HEK293 (cell line): ENCODE results near the gene TFDP3.

Source experiments
- CTCF ChIA-PET: fragments of 350-600 bp; formaldehyde crosslinking; extraction: SDS; loops from one replicate; lab custom pipeline; 2021; ENCODE audit warnings: antibody characterized with exemption; lab: Yijun Ruan, JAX
- POLR2A ChIA-PET: fragments of 300-600 bp; formaldehyde crosslinking; extraction: SDS; loops from one replicate; lab custom pipeline; 2020; ENCODE audit warnings: antibody characterized with exemption, inconsistent platforms; lab: Yijun Ruan, JAX
- H3K27ac ChIP-seq: fragments of 200-500 bp; sonication (Bioruptor generic); 2 replicates; pipeline ENCODE4 v1.5.1; 2014; ENCODE audit warnings: low read depth, low read length, control low read depth, inconsistent platforms; ENCODE audit errors: extremely low read depth
- H3K36me3 ChIP-seq, 2 experiments: fragments of 200-500 bp in 1 of 2; sonication (Bioruptor generic) in 1 of 2; 1 replicate in 1 of 2; 2 replicates in 1 of 2; pipeline ENCODE4 v1.5.1; 2014 to 2017; ENCODE audit warnings: inconsistent platforms in 2 of 2, low read length in 2 of 2; ENCODE audit not compliant: control insufficient read depth in 2 of 2, insufficient read depth in 1 of 2
- H3K4me1 ChIP-seq: fragments of 200-500 bp; sonication (Bioruptor generic); 2 replicates; pipeline ENCODE4 v1.5.1; 2014; ENCODE audit warnings: mild to moderate bottlenecking, low read length, inconsistent platforms; ENCODE audit not compliant: control insufficient read depth, insufficient read depth
- H3K4me3 ChIP-seq: 2 replicates; pipeline ENCODE4 v1.5.1; 2011; ENCODE audit warnings: low read depth, mild to moderate bottlenecking, control low read depth, low read length, moderate library complexity
- H3K9me3 ChIP-seq: fragments of 200-500 bp; sonication (Bioruptor generic); 2 replicates; pipeline ENCODE4 v1.5.1; 2014; ENCODE audit warnings: low read depth, low read length, inconsistent platforms; ENCODE audit not compliant: control insufficient read depth, insufficient read depth
- BCL11A ChIP-seq: fragments of 450-650 bp; formaldehyde crosslinking; IDR thresholded peaks from 2 replicates; pipeline ENCODE4 v1.5.1; 2016; ENCODE audit warnings: low read depth, missing biosample characterization, missing genetic modification characterization
- EGR2 ChIP-seq: fragments of 450-650 bp; formaldehyde crosslinking; IDR thresholded peaks from 2 replicates; pipeline ENCODE4 v1.5.1; 2016; ENCODE audit warnings: low read depth, missing biosample characterization, missing genetic modification characterization
- REPIN1 ChIP-seq: fragments of 450-650 bp; formaldehyde crosslinking; IDR thresholded peaks from 2 replicates; pipeline ENCODE4 v1.5.1; 2017; ENCODE audit warnings: missing biosample characterization, missing genetic modification characterization, low read depth
- SCRT2 ChIP-seq: fragments of 450-650 bp; formaldehyde crosslinking; IDR thresholded peaks from 2 replicates; pipeline ENCODE4 v1.5.1; 2016; ENCODE audit warnings: missing biosample characterization, missing genetic modification characterization
- SP3 ChIP-seq: fragments of 450-650 bp; formaldehyde crosslinking; IDR thresholded peaks from 2 replicates; pipeline ENCODE4 v1.5.1; 2016; ENCODE audit warnings: missing biosample characterization, missing genetic modification characterization
- SP7 ChIP-seq: fragments of 450-650 bp; formaldehyde crosslinking; IDR thresholded peaks from 2 replicates; pipeline ENCODE4 v1.5.1; 2016; ENCODE audit warnings: missing biosample characterization, missing genetic modification characterization
- YY1 ChIP-seq: fragments of 450-650 bp; formaldehyde crosslinking; IDR thresholded peaks from 2 replicates; pipeline ENCODE4 v1.5.1; 2018; ENCODE audit warnings: missing biosample characterization, missing genetic modification characterization
- ZBTB10 ChIP-seq: fragments of 450-650 bp; formaldehyde crosslinking; IDR thresholded peaks from 2 replicates; pipeline ENCODE4 v1.5.1; 2016; ENCODE audit warnings: missing biosample characterization, missing genetic modification characterization
- ZBTB7A ChIP-seq: fragments of 450-650 bp; formaldehyde crosslinking; IDR thresholded peaks from 2 replicates; pipeline ENCODE4 v1.5.1; 2016; ENCODE audit warnings: low read depth, missing biosample characterization, missing genetic modification characterization
- ZBTB8A ChIP-seq: fragments of 450-650 bp; formaldehyde crosslinking; IDR thresholded peaks from 2 replicates; pipeline ENCODE4 v1.5.1; 2016; ENCODE audit warnings: missing biosample characterization, missing genetic modification characterization
- ZFHX2 ChIP-seq: fragments of 450-650 bp; formaldehyde crosslinking; conservative IDR thresholded peaks from 2 replicates; pipeline ENCODE4 v1.5.1; 2016; ENCODE audit warnings: missing biosample characterization, missing genetic modification characterization
- ZFP3 ChIP-seq: fragments of 450-650 bp; formaldehyde crosslinking; IDR thresholded peaks from 2 replicates; pipeline ENCODE4 v1.5.1; 2016; ENCODE audit warnings: low read depth, missing biosample characterization, missing genetic modification characterization
- ZFP41 ChIP-seq: fragments of 450-650 bp; formaldehyde crosslinking; IDR thresholded peaks from 2 replicates; pipeline ENCODE4 v1.5.1; 2016; ENCODE audit warnings: missing biosample characterization, missing genetic modification characterization, borderline replicate concordance
- ZFP69B ChIP-seq: fragments of 450-650 bp; formaldehyde crosslinking; IDR thresholded peaks from 2 replicates; pipeline ENCODE4 v1.5.1; 2016; ENCODE audit warnings: missing biosample characterization, missing genetic modification characterization
- ZNF16 ChIP-seq: fragments of 450-650 bp; formaldehyde crosslinking; IDR thresholded peaks from 2 replicates; pipeline ENCODE4 v1.5.1; 2016; ENCODE audit warnings: low read depth, missing biosample characterization, missing genetic modification characterization
- ZNF174 ChIP-seq: fragments of 450-650 bp; formaldehyde crosslinking; IDR thresholded peaks from 2 replicates; pipeline ENCODE4 v1.5.0; 2017; ENCODE audit warnings: missing biosample characterization, mild to moderate bottlenecking, missing genetic modification characterization
- ZNF2 ChIP-seq: fragments of 450-650 bp; formaldehyde crosslinking; IDR thresholded peaks from 2 replicates; pipeline ENCODE4 v1.5.1; 2016; ENCODE audit warnings: missing biosample characterization, missing genetic modification characterization
- ZNF248 ChIP-seq: fragments of 450-650 bp; formaldehyde crosslinking; IDR thresholded peaks from 2 replicates; pipeline ENCODE4 v1.5.1; 2017; ENCODE audit warnings: missing biosample characterization, missing genetic modification characterization
- ZNF292 ChIP-seq: fragments of 450-650 bp; formaldehyde crosslinking; IDR thresholded peaks from 2 replicates; pipeline ENCODE4 v1.5.1; 2016; ENCODE audit warnings: low read depth, missing biosample characterization, missing genetic modification characterization, borderline replicate concordance
- ZNF391 ChIP-seq: fragments of 450-650 bp; formaldehyde crosslinking; IDR thresholded peaks from 2 replicates; pipeline ENCODE4 v1.5.1; 2016; ENCODE audit warnings: low read depth, missing biosample characterization, missing genetic modification characterization, borderline replicate concordance
- ZNF488 ChIP-seq: fragments of 450-650 bp; formaldehyde crosslinking; IDR thresholded peaks from 2 replicates; pipeline ENCODE4 v1.5.1; 2016; ENCODE audit warnings: missing biosample characterization, missing genetic modification characterization
- ZNF513 ChIP-seq: fragments of 450-650 bp; IDR thresholded peaks from 2 replicates; pipeline ENCODE4 v1.5.1; 2018; ENCODE audit warnings: missing biosample characterization, missing genetic modification characterization
- ZNF544 ChIP-seq: fragments of 450-650 bp; formaldehyde crosslinking; IDR thresholded peaks from 2 replicates; pipeline ENCODE4 v1.5.0; 2017; ENCODE audit warnings: missing biosample characterization, missing genetic modification characterization
- ZNF558 ChIP-seq: fragments of 450-650 bp; formaldehyde crosslinking; IDR thresholded peaks from 2 replicates; pipeline ENCODE4 v1.5.1; 2016; ENCODE audit warnings: missing biosample characterization, missing genetic modification characterization
- ZNF639 ChIP-seq: fragments of 450-650 bp; formaldehyde crosslinking; IDR thresholded peaks from 2 replicates; pipeline ENCODE4 v1.5.1; 2016; ENCODE audit warnings: missing biosample characterization, missing genetic modification characterization
- ZNF670 ChIP-seq: fragments of 450-650 bp; formaldehyde crosslinking; IDR thresholded peaks from 2 replicates; pipeline ENCODE4 v1.5.1; 2016; ENCODE audit warnings: missing biosample characterization, missing genetic modification characterization, low read depth
- ZNF704 ChIP-seq: fragments of 450-650 bp; formaldehyde crosslinking; IDR thresholded peaks from 2 replicates; pipeline ENCODE4 v1.5.1; 2016; ENCODE audit warnings: missing biosample characterization, missing genetic modification characterization
- ZNF843 ChIP-seq: fragments of 450-650 bp; formaldehyde crosslinking; IDR thresholded peaks from 2 replicates; pipeline ENCODE4 v1.5.1; 2016; ENCODE audit warnings: missing biosample characterization, missing genetic modification characterization

Gene TFDP3

GRCh38 chrX:133214301-133214700, 3.9 kb downstream of the TFDP3 start:
- H3K4me3 ChIP-seq = no peak overlapping the region
- H3K9me3 ChIP-seq = no peaks in the 10 kb centered on the region
- CTCF ChIA-PET = interaction anchor here (0.5 kb wide), 1 partner anchor 327 kb away, joined by 3 read pairs; no protein-coding TSS in a partner anchor
- no peak for TF ChIP-seq ZNF174 (tag by site-specific recombination)
- no peak for TF ChIP-seq ZNF488
- no peak for TF ChIP-seq ZNF704 (tag by site-specific recombination)
- no peak for TF ChIP-seq ZNF639 (tag by site-specific recombination)
- TF ChIP-seq YY1 (tag by site-specific recombination) = no peak
- no peak for TF ChIP-seq SP7
- TF ChIP-seq ZNF843 (tag by site-specific recombination) = no peak
- no peak for TF ChIP-seq ZNF2 (tag by site-specific recombination)
- no peak for TF ChIP-seq ZBTB10
- no peak for TF ChIP-seq ZFP69B
- H3K27ac ChIP-seq = no peak overlapping the region
- H3K36me3 ChIP-seq = no peaks in the 10 kb centered on the region
- no peaks in the 10 kb centered on the region for H3K4me1 ChIP-seq
- POLR2A ChIA-PET = no interaction called here

GRCh38 chrX:133213117-133213516, 5.0 kb downstream of the TFDP3 start:
- no peak for TF ChIP-seq REPIN1
- TF ChIP-seq ZBTB7A (tag by site-specific recombination) = no peak
- no peak for TF ChIP-seq SCRT2 (tag by site-specific recombination)
- CTCF ChIA-PET = interaction anchor here (0.6 kb wide), 1 partner anchor 475 kb away, joined by 4 read pairs; no protein-coding TSS in a partner anchor

GRCh38 chrX:133207751-133208150, 10.4 kb downstream of the TFDP3 start:
- Histone ChIP-seq H3K9me3 (no peaks in the 10 kb centered on the region), H3K27ac (no peak overlapping the region), H3K36me3 (no peaks in the 10 kb centered on the region), H3K4me1 (no peaks in the 10 kb centered on the region), H3K4me3 (no peak overlapping the region)
- POLR2A ChIA-PET = no interaction called here
- CTCF ChIA-PET = no interaction called here
- TF ChIP-seq ZFHX2 (tag by site-specific recombination) = no peak
- no peak for TF ChIP-seq BCL11A (tag by site-specific recombination)
- TF ChIP-seq ZFP3 (tag by site-specific recombination) = no peak
- no peak for TF ChIP-seq ZNF292 (tag by site-specific recombination)
- TF ChIP-seq ZNF544 (tag by site-specific recombination) = no peak
- no peak for TF ChIP-seq EGR2 (tag by site-specific recombination)
- no peak for TF ChIP-seq ZNF16
- no peak for TF ChIP-seq ZNF513 (tag by site-specific recombination)
- TF ChIP-seq ZNF558 (tag by site-specific recombination) = no peak
- no peak for TF ChIP-seq ZNF670 (tag by site-specific recombination)
- TF ChIP-seq ZFP41 (tag by site-specific recombination) = no peak
- TF ChIP-seq ZNF391 (tag by site-specific recombination) = no peak
- no peak for TF ChIP-seq ZNF248 (tag by site-specific recombination)
- TF ChIP-seq ZBTB8A (tag by site-specific recombination) = no peak
- no peak for TF ChIP-seq SP3 (tag by site-specific recombination)

More at GRCh38 chrX:133213117-133213516, 5.0 kb downstream of the TFDP3 start:
- POLR2A ChIA-PET = no interaction called here
- Histone ChIP-seq H3K4me1 (no peaks in the 10 kb centered on the region), H3K36me3 (no peaks in the 10 kb centered on the region), H3K9me3 (no peaks in the 10 kb centered on the region), H3K4me3 (no peak overlapping the region), H3K27ac (no peak overlapping the region)
